Brain microvascular endothelial cell (primary cell): ENCODE data around the gene BIK.

Experiments
- DNase-seq: peaks from one replicate; pipeline ENCODE4 v3.0.0-alpha.2; 2020
- H3K27ac ChIP-seq: fragments of 250-450 bp; sonication (Bioruptor Pico); 2 replicates; pipeline ENCODE4 v1.5.1; 2020; ENCODE audit warnings: mild to moderate bottlenecking, moderate library complexity
- H3K27me3 ChIP-seq: fragments of 250-450 bp; sonication (Bioruptor Pico); replicated peaks from 2 replicates; pipeline ENCODE4 v1.5.1; 2020; ENCODE audit warnings: mild to moderate bottlenecking
- H3K36me3 ChIP-seq: fragments of 250-450 bp; sonication (Bioruptor Pico); replicated peaks from 2 replicates; pipeline ENCODE4 v1.5.1; 2020; ENCODE audit warnings: mild to moderate bottlenecking
- H3K4me3 ChIP-seq: 2 replicates; pipeline ENCODE4 v1.5.1; 2011; ENCODE audit warnings: low read depth, mild to moderate bottlenecking, control low read depth, low read length, moderate library complexity
- CTCF ChIP-seq: IDR thresholded peaks from 2 replicates; pipeline ENCODE4 v1.5.1; 2011; ENCODE audit warnings: low read depth, mild to moderate bottlenecking, moderate library complexity, low read length, control low read depth, inconsistent platforms; ENCODE audit errors: missing control alignments
- in situ Hi-C: cut with HindIII; loops from 2 replicates; pipeline ENCODE4 v1.10.0; 2017; ENCODE audit warnings: low sequenced_read_pairs, low pct_ligation_motif_present

BIK gene

GRCh38 chr22:43169310-43170130, 59.0 kb downstream of the BIK start:
- no peak for TF ChIP-seq CTCF
- no peak overlapping the region for H3K4me3 ChIP-seq
- in situ Hi-C loops, result no loop called here
- no peak for DNase-seq
- peaks cover 33% of the 10 kb centered on the region for H3K36me3 ChIP-seq
- H3K27me3 ChIP-seq, result no peaks in the 10 kb centered on the region
- no peak overlapping the region for H3K27ac ChIP-seq

- peaks cover 37% of the 10 kb centered on the region for H3K36me3 ChIP-seq
- in situ Hi-C loops, result no loop called here
- TF ChIP-seq CTCF, result no peak
Measured at GRCh38 chr22:43170131-43170480, 59.6 kb downstream of the BIK start.

DNA sequence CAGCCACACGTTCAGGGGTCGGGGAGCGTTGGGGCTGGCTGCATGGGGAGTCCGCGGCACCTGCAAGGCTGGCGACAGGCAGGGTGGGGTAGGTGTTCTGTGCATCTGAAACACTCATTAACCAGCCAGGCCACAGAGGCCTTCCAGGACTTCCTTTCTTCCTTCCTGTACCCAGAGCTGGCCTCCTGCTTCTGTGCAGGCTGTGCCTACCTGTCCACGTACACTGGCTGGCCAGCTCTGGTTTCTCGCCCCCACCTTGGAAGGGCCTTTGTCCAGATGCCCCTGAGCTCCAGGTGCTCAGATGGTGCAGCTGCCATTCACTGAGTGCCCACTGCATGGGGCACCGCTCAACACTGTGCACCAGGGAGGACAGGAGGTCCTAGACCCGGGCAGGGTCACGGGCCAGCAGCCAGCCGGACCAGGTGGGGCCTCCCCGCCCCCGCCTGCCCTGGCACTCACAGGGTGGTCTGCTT, 60.5 kb downstream of the BIK start:
- DNase-seq, result no peak
- Histone ChIP-seq H3K27me3 (no peaks in the 10 kb centered on the region), H3K27ac (no peak overlapping the region), H3K4me3 (no peak overlapping the region), H3K36me3 (peaks cover 39% of the 10 kb centered on the region)
- in situ Hi-C loops, result no loop called here
- no peak for TF ChIP-seq CTCF

More at GRCh38 chr22:43170131-43170480, 59.6 kb downstream of the BIK start:
- no peak overlapping the region for H3K27ac ChIP-seq
- no peak overlapping the region for H3K4me3 ChIP-seq
- no peak for DNase-seq
- H3K27me3 ChIP-seq, result no peaks in the 10 kb centered on the region

- Histone ChIP-seq H3K27ac (no peak overlapping the region), H3K36me3 (peaks cover 39% of the 10 kb centered on the region), H3K27me3 (no peaks in the 10 kb centered on the region), H3K4me3 (no peak overlapping the region)
- TF ChIP-seq CTCF, result no peak
- in situ Hi-C loops, result no loop called here
- DNase-seq, result no peak
Measured at GRCh38 chr22:43171607-43172006, 61.1 kb downstream of the BIK start.

DNA sequence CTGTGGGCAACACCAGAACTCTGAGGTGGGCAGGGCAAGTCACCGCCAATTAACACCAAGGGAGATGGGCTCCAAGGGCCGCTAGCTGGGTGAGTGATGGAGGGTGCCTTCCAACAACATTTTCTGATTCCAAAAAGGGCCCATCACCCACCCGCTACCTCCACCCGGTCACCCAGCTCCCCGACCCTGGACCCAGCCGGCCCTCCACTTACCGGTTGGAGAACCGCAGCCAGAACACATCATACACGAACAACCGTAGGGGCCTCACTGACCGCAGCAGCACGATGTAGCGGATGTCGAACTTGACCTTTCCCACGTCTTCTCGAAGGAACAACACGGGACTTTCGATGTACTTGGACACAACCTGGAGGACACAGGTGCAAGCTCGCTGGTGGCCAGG, 61.6 kb downstream of the BIK start:
- H3K4me3 ChIP-seq, result no peak overlapping the region
- peaks cover 39% of the 10 kb centered on the region for H3K36me3 ChIP-seq
- TF ChIP-seq CTCF, result no peak
- H3K27me3 ChIP-seq, result no peaks in the 10 kb centered on the region
- no peak overlapping the region for H3K27ac ChIP-seq
- no peak for DNase-seq
- in situ Hi-C loops, result no loop called here

DNA sequence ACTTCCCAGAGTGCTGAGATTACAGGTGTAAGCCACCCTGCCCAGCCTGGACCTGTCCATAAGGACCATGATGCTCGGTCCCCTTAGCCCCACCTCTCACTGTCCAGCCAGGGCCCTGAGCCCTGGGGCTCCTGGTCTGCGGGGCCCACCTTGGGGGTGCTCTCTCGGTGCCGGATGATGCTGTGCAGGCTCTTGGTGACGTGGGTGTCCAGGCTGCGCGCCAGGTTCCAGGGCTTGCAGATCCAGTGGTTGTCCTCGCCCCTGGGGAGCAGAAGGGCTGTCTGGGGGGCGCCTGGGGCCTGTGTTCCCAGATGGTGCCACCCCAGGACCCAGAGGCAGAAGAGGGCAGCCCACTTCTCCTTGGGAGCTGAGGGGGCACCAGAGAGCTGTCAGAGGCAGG, 63.0 kb downstream of the BIK start:
- in situ Hi-C loops, result no loop called here
- H3K4me3 ChIP-seq, result no peak overlapping the region
- H3K27me3 ChIP-seq, result no peaks in the 10 kb centered on the region
- H3K27ac ChIP-seq, result no peak overlapping the region
- peaks cover 41% of the 10 kb centered on the region for H3K36me3 ChIP-seq
- no peak for DNase-seq
- no peak for TF ChIP-seq CTCF
